ENCODE data around the gene CHSY1. TPM values are rescaled to one million over a fixed set of nuclear protein-coding genes. Genes with fewer than 3 reads are reported as not detected.

Gene CHSY1
- total RNA-seq, 1 experiment from 2014 or later, result 47.0 TPM

GRCh38 chr15:101182215-101182614 lies 69.6 kb downstream of the CHSY1 start:
- Histone ChIP-seq H3K4me1 (ENCODE audit: insufficient read depth, low read length, poor library complexity, severe bottlenecking) (peaks cover 11% of the 10 kb centered on the region), H3K4me3 (ENCODE audit: low read depth, low read length, poor library complexity, severe bottlenecking) (no peak overlapping the region), H3K27ac (ENCODE audit: low read depth, low read length, poor library complexity, severe bottlenecking) (no peak overlapping the region), H3K36me3 (ENCODE audit: insufficient read depth, low read length, poor library complexity, severe bottlenecking) (peaks cover 7% of the 10 kb centered on the region), H3K27me3 (replicated peaks; ENCODE audit: insufficient read depth, low read depth, low read length, poor library complexity) (no peaks in the 10 kb centered on the region), H3K9me3 (ENCODE audit: low read depth, low read length, poor library complexity, severe bottlenecking) (no peaks in the 10 kb centered on the region)
- DNase-seq (ENCODE audit: low spot score), result no peak
- ChIA-PET CTCF (no interaction called here), POLR2A (ENCODE audit: low non-redundant PET) (no interaction called here)
- intact Hi-C loops (cut with micrococcal nuclease; ENCODE audit: unreplicated experiment), result no loop called here
- no TSS peak for BruUV-seq (replicated peaks)
- TF ChIP-seq CTCF (conservative IDR thresholded peaks at IDR 0.05; ENCODE audit: low read depth, low read length) (no peak), EZH2 (IDR thresholded peaks at IDR 0.05; ENCODE audit: borderline replicate concordance, low read depth, low read length, poor library complexity, severe bottlenecking) (no peak)

GRCh38 chr15:101181349-101181748 lies 70.5 kb downstream of the CHSY1 start:
- Histone ChIP-seq H3K4me1 (ENCODE audit: insufficient read depth, low read length, poor library complexity, severe bottlenecking) (peaks cover 11% of the 10 kb centered on the region), H3K27ac (ENCODE audit: low read depth, low read length, poor library complexity, severe bottlenecking) (no peak overlapping the region), H3K27me3 (replicated peaks; ENCODE audit: insufficient read depth, low read depth, low read length, poor library complexity) (no peaks in the 10 kb centered on the region), H3K4me3 (ENCODE audit: low read depth, low read length, poor library complexity, severe bottlenecking) (no peak overlapping the region), H3K9me3 (ENCODE audit: low read depth, low read length, poor library complexity, severe bottlenecking) (no peaks in the 10 kb centered on the region), H3K36me3 (ENCODE audit: insufficient read depth, low read length, poor library complexity, severe bottlenecking) (peaks cover 7% of the 10 kb centered on the region)
- intact Hi-C loops (cut with micrococcal nuclease; ENCODE audit: unreplicated experiment), result no loop called here
- ChIA-PET CTCF (no interaction called here), POLR2A (ENCODE audit: low non-redundant PET) (no interaction called here)
- no peak for DNase-seq (ENCODE audit: low spot score)
- BruUV-seq (replicated peaks), result no TSS peak
- TF ChIP-seq EZH2 (IDR thresholded peaks at IDR 0.05; ENCODE audit: borderline replicate concordance, low read depth, low read length, poor library complexity, severe bottlenecking), result no peak
- TF ChIP-seq CTCF (conservative IDR thresholded peaks at IDR 0.05; ENCODE audit: low read depth, low read length), result no peak

GRCh38 chr15:101180620-101181307 lies 71.1 kb downstream of the CHSY1 start:
- CTCF ChIA-PET, result no interaction called here
- TF ChIP-seq EZH2 (IDR thresholded peaks at IDR 0.05; ENCODE audit: borderline replicate concordance, low read depth, low read length, poor library complexity, severe bottlenecking) (no peak), CTCF (conservative IDR thresholded peaks at IDR 0.05; ENCODE audit: low read depth, low read length) (no peak)
- H3K27me3 ChIP-seq (replicated peaks; ENCODE audit: insufficient read depth, low read depth, low read length, poor library complexity), result no peaks in the 10 kb centered on the region
- H3K4me3 ChIP-seq (ENCODE audit: low read depth, low read length, poor library complexity, severe bottlenecking), result no peak overlapping the region
- no peak for DNase-seq (ENCODE audit: low spot score)
- no peaks in the 10 kb centered on the region for H3K9me3 ChIP-seq (ENCODE audit: low read depth, low read length, poor library complexity, severe bottlenecking)
- intact Hi-C loops (cut with micrococcal nuclease; ENCODE audit: unreplicated experiment), result no loop called here
- peaks cover 7% of the 10 kb centered on the region for H3K36me3 ChIP-seq (ENCODE audit: insufficient read depth, low read length, poor library complexity, severe bottlenecking)
- peak overlapping the region; percentile 29 for H3K27ac ChIP-seq (ENCODE audit: low read depth, low read length, poor library complexity, severe bottlenecking)
- H3K4me1 ChIP-seq (ENCODE audit: insufficient read depth, low read length, poor library complexity, severe bottlenecking), result peaks cover 8% of the 10 kb centered on the region
- no TSS peak for BruUV-seq (replicated peaks)
- POLR2A ChIA-PET (ENCODE audit: low non-redundant PET), result no interaction called here
